Measurements from ENCODE around the gene RIMBP2.

RIMBP2 gene

DNA sequence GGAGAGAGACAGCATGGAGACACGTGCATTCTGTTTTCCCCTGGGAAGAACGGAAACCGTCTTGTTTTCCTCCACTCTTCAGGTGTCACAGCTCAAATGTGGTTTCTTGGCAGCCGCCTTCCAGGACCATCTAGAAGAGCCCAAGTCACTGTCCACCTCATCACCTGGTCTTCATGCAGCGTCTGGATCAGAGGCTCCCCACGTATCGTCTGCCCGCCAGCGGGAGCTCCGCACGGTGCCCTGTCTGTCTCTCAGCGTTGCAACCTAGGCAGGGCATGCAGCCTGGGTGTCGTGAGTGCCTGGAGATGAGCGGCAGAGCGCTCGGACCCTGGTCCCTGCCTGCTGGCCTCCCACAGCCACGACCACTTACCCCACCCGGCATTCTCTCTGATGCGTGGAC, 260.9 kb downstream of the RIMBP2 start:
- no peak for DNase-seq

DNA sequence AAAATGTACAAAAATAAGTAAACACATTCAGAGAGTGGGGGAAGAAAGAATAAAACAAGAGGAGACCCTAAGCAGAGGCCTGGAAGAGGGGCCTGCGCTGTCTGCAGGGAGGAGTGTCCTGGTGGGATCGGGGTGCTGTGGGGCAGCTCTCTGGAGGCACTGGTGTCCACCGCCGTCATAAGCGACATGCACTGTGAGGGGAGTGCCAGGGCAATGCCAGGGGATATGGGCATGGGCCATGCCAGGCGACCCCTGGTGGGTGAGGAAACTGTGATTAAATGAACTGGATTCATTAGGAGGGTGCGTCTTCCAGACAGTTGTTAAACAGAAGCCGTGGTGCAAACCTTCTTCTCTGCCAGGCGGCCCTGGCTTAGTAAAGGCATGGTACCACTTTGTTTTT, 261.8 kb downstream of the RIMBP2 start:
- DNase-seq: no peak

DNA sequence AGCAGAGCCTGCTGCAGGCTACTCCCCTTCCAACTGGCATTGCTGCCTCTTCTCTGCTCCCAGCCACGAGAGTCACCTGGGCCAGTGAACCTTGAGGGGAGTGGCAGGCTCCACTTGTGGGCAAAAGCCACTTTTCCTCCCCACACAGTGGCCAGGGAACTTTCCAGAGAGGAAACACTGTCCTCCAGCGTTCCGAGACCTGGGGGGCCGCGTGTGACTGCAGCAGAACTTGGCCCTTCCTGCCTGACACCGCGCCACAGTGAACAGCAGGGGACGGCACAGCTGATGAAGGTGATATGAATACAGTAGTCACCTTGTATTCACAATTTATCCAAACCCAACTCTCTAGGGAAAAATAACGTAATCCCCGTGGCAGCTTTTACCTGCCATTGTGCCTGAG, 263.6 kb downstream of the RIMBP2 start:
- no peak for DNase-seq

DNA sequence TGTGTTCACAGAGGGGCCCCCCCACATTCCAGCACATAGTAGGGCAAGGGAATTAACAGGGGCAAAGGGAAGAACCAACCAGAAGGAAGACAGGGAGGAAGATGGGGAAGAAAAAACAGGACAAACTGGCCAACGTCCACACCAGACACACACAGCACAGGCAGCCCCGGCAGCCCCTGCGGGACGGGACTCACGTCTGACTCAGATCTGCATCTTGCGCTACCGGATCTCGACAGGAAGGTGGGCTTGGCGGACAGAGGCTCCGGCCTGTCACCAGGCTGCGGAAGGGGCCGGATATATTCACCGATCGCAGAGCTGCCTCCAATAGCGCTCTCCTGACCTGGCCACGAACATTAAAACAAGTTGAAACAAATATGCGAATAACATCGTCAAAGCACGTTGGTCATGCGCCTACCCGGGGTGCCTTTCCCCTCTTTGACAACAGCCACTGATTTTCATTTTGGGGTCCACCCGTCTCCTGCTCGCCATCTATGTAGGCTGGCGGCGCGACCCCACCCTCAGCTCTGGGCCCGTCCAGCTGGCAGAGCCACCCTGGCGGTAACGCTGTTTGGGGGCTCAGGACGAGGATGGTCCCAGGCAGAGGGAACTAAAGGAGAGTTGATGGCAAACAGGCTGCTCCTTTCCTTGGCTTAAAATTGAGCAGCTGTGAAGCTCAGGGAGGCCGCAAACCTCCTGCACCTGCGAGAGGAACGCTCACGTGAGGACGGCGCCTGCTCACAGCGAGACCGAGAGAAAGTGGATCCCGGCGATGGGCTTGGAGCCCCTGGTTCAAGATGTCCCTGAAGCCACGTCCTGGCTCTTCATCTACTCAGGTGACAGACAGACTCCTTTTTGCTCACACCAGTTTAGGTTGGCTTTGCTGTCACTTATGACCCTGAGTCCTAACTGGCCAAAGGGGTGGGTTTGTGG, 264.8 kb downstream of the RIMBP2 start:
- no peak for DNase-seq

DNA sequence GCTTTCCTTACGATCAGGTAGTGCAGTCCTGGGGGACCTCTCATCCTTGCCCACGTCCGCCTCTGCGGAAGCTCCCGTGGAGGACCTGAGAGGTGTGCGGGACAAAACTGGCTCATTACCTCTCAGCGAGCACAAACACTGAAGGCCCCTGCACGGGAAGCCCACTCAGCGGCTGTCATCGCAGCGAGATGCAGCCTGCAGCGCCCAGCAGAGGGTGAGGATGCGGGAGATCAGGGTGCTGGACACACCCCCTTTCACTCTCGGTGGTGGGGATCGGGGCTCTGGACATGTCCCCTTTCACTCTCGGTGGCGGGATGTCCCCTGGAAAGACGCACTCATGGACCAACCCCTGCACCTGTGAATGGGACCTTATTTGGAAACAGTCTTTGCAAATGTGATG, 266.8 kb downstream of the RIMBP2 start:
- DNase-seq: no peak

DNA sequence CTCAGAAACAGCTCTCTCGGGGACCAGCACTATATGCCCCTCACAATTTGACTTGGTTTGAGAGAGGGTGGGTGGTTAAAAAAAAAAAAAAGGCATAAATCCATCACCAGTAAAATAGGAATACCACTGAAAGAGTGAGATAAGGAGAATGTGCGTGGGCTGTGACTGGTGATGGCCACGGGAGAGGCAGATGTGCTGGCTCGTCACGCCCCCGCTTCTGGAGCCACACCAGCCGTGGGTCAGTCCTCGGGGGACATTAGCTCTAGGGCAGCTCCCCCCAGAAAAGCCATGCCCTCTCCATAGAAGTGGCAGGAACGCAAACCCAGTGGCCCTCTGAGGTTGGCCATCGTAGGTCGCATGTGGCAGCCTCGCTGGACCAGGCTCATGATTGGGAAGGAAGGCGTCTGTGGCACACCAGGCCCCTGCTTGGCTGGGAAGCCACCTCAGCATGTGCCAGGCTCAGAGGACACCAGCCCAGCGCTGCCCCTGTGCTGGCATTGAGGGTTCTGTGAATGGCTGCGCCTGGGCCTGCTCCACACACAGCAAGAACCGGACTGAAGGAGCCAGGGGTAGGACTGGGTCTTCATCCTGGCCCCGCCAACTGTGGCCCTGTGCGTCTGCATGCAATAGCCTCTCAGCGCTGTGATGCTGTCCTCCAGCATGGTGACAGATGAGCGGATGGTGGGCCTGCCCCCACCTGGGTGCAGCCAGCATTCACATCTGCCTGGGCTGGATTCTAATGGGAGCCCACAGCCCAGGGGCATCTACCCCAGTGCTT, 267.9 kb downstream of the RIMBP2 start:
- DNase-seq: no peak

DNA sequence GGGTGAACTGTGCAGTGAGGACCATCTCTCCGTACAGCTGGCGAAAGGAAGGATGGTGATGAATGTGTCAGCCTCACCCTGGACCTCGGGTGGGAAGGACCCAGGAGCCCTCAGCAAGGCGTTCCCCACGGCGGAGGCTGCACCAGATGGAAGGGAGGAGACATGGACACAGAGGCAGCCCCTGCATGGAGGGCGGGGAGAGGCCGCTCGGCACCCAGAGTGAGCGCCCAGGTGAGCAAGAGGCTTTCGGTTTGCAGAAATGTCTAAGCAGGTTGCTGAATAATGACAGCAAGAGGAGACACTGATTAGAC, 268.5 kb downstream of the RIMBP2 start:
- no peak for DNase-seq

DNA sequence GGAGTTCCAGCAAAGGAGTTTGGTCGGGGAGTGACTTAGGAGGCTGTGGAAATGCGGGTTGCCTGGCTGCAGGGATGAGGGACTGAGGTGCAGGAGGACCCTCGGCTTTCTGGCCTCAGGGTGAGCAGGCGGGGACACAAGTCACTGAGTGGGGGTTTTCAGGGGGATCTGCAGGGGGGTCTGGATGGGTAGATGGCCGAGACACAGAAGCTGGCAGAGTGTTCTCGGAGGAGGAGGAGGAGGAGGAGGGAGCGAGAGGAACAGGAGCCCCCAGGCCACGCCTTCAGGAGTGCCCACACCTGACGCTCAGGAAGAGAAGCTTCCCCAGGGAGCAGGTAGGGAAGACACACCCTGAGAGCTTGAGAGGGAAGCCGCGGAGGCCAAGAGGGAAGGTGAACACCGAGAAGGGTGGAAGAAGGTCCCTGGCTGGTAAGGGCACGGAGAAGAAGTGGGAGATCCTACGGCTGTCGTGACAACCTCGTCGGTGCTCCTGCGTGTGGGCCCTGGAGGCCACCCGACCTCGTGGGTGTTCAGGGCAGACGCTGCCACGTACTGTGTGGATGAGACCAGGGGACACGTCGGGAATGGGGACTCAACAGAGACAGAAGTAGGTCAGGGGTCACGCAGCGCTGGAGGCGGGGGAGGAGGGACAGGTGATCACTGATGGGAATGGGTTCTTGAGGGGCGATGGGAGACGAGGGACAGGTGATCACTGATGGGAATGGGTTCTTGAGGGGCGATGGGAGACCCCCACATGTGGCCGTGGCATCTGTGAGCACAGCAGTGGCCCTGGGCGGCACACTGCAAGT, 269.0 kb downstream of the RIMBP2 start:
- no peak for DNase-seq

DNA sequence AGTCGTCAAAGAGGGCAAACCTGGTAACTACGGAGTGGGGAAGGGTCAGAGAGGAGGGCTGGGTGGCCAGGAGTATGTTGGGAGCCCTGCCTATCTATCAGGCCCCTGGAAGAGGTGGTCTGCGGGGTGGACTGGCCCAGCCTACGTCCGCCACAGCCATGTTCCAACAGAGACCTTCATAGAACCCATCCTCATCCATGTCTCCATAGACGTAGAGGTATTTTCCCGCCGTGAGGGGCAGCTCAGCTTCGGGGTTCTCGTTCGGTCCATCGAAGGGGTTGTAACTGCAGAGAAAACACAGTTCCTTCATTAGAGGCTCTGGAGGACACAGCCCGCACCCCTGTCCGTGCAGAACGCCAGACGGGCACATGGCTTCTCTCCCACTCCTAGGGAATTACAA, 271.1 kb downstream of the RIMBP2 start:
- no peak for DNase-seq

DNA sequence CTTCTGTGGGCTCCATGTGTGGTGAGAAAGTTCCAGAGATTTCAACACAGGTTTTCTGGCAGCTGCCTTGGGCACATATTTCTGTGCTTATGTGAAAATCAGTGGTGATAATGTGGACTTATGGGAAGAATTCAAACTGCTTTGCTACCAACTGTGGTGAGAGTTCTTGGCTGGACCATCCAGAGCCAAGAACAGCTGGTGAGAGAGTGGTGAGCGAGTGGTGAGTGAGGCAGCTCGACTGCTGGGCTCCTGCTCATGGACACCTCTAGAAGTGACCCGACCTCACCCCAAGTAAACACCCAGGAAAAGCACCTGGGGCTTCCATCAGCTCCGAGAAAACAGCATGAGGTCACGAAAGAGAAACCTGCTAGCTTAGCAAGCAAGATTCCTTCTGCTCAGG, 272.0 kb downstream of the RIMBP2 start:
- no peak for DNase-seq

DNA sequence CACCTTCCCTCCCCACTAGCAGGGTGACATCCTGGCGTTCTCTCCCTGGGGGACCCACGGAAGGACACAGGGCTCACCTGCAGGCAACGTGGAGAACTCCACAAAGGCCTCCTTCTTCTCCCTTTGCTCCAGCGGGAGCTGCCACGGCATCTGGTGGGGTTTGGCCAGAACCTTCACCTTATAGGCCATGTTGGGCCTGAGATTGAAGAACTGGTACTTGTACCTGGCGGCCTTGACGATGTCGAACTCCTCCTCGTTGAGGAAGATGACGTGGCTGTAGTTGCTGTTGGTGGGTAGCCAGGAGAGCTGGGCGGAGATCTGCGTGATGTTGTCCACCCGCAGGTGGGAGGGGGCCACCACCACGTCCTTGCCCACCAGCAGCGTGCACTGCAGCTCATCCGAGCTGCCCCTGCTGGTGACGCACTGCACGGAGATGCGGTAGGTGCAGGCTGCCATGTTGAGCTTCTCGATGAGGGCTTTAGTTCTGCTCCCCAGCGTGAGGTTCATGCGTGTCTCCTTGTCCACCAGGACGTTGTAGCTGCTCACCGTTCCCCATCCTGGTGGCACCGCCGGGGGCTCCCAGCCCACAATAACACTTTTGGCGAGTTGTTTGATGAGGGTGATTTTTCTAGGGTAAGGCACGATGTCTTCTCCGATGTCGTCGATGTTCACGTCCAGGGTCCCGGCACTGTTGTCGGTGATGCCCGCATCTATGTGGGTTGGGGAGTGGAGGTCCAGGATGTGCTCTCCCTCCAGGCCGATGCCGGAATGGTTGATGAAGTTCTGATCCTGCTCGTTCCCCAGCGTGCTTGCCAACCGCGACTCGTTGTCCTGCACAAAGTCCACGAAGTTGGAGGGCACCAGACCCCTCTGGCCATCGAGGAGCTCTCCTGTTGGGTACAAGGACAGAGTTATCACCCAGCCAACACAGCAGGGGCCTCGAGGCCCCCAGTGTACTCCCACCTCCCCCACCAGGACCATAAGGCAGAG, 274.0 kb downstream of the RIMBP2 start:
- no peak for DNase-seq

DNA sequence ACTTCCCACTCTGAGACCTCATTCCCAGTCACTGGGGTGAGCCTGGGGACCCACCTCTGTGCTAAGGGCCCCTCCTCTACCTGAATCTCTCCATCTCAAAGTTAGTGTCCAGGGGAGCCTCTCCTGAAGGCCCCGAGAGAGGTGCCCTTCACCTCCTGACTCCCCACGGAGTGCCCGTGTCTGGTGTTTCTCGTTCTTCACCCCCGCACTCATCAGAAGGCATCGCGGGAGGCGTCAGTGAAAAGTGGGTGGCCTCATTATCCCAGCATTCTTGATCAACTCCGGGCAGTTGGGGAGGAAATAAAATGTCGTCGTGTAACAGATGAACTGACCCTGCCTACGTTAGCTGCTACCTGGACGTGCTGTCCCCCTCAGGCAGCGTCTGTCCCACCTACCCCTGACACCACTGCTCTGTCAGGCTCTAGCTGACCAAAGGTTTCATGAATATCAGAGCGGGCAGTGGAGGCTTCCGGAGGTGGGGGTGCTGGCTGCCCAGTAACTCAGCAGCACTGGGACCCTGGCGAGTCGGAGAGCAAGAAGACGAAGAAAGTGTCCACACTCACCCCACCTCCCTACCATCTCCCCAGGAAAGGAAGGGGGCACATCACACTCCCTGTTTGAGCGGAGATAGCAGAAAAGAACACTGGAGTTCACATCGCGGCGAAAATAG, 275.6 kb downstream of the RIMBP2 start:
- DNase-seq: no peak

DNA sequence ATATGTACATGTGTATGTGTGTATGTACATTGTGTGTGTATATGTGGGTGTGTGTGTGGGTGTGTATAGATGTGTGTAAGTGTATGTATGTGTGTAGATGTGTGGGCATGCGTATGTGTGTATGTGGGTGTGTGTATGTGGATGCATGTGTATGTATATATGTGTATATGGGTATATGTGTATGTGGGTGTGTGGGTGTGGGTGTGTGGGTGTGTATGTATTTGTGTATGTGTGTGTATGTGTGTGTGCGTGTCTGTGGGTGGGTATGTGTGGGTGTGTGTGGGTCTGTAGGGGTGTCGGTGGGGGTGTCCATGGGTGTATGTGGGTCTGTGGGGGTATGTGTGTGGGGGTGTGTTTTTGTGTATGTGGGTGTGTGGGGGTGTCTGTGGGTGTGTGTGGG, 276.8 kb downstream of the RIMBP2 start:
- DNase-seq: no peak

DNA sequence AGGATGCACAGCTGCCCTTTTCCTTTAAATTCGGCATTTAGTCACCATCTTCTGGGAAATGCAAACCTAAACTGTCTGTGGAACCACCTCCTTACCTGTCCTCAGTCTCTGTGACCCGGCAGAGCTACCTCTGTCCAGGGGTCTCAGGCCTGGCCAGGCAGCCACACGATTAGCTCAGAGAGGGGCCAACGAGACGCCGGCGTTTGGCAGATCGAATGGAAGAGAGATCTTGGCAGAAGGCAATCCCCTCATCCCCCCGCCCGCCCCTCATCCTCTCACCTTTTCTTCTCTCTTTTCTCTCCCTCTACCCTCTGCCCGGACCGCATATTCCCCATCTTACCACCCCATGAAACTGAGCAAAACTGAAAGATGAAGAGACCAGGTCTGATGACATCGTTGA, 277.4 kb downstream of the RIMBP2 start:
- DNase-seq: no peak

DNA sequence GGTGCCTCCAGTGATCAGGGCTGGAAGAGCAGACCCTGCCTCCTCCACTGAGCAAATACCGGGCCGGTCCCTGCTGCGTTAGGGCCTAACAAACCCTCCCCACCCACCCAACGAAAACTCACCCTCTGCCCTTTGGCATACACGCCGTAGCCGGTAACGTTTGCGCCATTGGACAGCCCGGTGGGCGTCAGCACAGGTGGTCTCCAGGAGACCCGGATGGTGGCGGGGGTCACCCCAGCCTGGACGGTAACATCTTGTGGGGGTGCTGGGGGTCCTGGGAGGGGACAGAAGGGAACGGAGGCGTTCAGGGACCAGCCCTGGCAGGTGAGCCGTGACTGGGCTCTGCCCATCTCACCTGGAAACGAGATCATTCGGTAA, 277.9 kb downstream of the RIMBP2 start:
- DNase-seq: no peak

DNA sequence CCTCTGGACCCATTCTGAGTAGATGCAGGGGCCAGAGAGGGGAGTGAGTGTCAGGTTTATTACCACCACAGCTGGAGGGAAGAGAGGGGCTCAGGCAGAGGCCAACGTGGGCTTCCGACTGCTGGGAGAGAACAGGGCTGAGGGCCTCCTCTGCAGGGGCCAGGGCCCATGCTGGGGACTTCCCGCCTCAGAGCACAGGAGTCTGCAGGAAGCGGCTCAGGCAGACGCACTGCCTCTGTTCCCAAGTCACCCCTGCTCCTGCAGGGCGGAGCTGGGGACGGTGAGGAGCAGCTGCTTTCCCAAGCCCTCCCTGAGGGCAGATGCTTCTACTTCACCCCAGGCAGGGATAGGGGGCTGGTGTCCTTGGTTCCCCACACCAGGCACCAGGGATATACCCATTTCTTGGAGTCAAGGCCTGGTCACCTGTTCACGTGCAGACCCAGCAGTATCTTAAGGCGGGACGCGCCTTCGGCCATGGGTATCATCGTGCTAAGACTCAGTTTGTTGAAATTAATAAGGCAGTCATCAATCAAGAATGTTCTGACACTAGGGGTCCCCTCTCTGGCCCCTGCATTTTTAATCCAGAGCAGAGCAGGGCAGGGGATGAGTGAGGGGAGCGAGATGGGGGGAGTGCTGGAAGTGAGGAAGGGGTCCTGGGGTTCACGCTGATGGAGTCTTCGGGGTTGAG, 278.4 kb downstream of the RIMBP2 start:
- no peak for DNase-seq

DNA sequence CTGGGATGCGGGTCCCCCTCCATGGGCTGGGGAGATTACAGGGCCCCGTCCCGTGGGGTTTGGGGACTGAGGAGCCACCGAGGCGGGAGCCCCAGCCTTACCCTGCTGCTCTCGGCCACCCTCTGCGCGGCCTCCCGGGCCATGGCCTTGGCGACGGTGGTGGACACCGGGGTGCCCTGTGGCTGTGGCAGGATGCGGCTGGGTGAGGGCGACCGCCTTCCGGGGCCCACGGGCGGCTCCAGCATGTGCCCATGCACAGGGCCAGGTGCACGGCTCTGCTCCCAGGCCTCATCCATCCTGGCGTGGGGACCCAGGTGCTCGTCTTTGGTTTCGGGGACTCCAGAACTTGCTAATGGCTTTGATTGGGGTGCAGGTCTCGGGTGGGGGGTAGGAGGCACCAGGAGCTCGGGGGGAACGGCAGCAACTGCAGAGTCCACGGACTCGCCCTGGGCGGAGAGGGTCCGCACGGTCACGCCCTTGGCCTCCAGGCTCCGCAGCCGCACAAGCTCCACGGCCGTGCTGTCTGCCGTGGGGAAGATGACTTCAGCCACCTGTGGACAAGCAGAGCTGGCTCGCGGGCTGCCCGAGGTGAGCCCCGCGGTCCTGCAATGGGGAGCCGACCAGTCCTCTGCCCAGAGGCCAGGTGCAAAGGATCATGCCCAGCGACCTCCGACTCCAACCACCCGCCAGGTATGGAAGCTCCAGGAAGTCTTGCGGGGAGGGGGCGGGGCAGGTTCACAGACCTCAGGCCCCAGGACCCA, 279.2 kb downstream of the RIMBP2 start:
- no peak for DNase-seq

DNA sequence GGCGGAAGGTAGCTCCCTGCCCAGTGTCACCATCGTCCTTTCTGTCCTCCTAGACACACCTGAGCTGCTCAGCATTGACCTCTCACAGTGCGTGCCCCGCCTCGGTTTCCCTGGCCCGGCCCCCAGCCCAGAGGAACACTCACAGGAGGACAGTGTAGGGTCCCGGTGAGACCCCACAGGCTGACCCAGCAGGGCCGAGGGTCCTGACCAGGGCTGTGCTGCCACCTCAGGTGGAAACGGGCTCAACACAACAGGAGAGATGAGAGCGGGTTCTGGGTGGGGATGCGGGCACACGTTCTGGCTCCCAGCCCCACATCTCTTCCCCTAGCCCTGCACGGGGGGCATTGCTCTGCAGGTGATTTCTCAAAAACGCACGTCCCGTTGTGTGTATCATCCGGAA, 280.3 kb downstream of the RIMBP2 start:
- DNase-seq: no peak

DNA sequence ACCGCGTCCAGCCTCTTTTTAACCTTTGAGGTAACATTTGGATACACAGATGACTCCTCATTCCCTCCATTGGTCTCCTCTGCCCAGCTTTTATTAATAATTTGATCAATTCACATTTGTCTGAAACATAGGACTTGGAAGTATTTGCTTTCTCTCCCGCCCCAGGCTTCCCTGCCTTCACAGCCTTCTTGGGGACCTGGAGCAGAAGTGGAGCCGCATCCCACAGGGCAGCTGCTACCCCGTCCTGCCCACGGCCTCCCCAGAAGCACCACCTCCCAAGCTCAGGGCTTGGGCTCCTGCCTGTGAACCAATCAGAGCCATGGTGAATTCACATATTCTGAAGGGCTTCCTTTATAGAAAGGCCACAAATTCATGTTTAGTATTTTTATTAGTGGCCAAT, 280.8 kb downstream of the RIMBP2 start:
- no peak for DNase-seq

DNA sequence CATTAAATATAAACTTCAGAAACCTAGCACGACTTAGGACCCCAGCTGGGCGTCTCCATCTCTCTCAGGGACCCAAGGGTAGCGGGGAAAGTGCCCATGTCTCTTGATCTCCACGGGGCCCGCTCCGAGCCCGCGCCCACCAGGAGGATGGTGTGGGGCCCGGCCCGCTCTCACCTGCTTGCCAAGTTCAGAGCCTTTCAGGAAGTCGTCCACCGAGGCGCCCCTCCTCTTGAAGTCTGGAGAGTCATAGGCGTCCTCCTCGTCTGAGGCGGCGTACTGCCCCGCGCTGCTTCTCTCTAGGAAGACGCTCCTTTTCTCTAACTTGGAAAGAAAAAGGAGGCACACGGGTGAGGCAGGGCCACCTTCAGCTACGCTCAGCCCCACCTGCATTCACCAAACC, 281.5 kb downstream of the RIMBP2 start:
- no peak for DNase-seq
